HL-60 (cell line): ENCODE results near the gene EXOC5.

Experiments used
- DNase-seq, 2 experiments: peaks; one replicate each; pipeline ENCODE4 v3.0.0-alpha.2; 2010 to 2020; ENCODE audit warnings: low read depth in 1 of 2, low spot score in 1 of 2
- H3K27ac ChIP-seq: fragments of 250-450 bp; sonication (Bioruptor Pico); replicated peaks from 2 replicates; pipeline ENCODE4 v1.5.1; 2020; ENCODE audit warnings: mild to moderate bottlenecking, moderate library complexity
- H3K27me3 ChIP-seq: fragments of 250-450 bp; sonication (Bioruptor Pico); 2 replicates; pipeline ENCODE4 v1.5.1; 2021; ENCODE audit warnings: mild to moderate bottlenecking, moderate library complexity; ENCODE audit not compliant: insufficient read depth, poor library complexity, severe bottlenecking
- H3K4me3 ChIP-seq: replicated peaks from 2 replicates; pipeline ENCODE4 v1.5.1; 2011; ENCODE audit warnings: mild to moderate bottlenecking, control low read depth, low read length; ENCODE audit not compliant: insufficient read depth
- GABPA ChIP-seq: IDR thresholded peaks from 2 replicates; pipeline ENCODE4 v1.6.1; 2012; ENCODE audit warnings: low read depth
- POLR2AphosphoS5 ChIP-seq: IDR thresholded peaks from 2 replicates; pipeline ENCODE4 v1.6.1; 2012; ENCODE audit warnings: low read depth
- SPI1 ChIP-seq: IDR thresholded peaks from 2 replicates; pipeline ENCODE4 v1.6.1; 2012; ENCODE audit warnings: low read depth, mild to moderate bottlenecking, borderline replicate concordance
- TF ChIP-seq, protein P1 (sequence below): IDR thresholded peaks from one replicate; pipeline ENCODE4 v1.5.1; 2011; ENCODE audit warnings: low read length, control low read depth, inconsistent platforms; ENCODE audit not compliant: insufficient read depth
- TF ChIP-seq, protein P2 (sequence below): IDR thresholded peaks from 2 replicates; pipeline ENCODE4 v1.6.1; 2012; ENCODE audit warnings: low read depth; ENCODE audit not compliant: insufficient replicate concordance

The EXOC5 gene

GRCh38 chr14:57290751-57291150, 22.0 kb upstream of the EXOC5 start:
- H3K4me3 ChIP-seq: no peak overlapping the region
- no peaks in the 10 kb centered on the region for H3K27me3 ChIP-seq
- TF ChIP-seq, protein P1, sequence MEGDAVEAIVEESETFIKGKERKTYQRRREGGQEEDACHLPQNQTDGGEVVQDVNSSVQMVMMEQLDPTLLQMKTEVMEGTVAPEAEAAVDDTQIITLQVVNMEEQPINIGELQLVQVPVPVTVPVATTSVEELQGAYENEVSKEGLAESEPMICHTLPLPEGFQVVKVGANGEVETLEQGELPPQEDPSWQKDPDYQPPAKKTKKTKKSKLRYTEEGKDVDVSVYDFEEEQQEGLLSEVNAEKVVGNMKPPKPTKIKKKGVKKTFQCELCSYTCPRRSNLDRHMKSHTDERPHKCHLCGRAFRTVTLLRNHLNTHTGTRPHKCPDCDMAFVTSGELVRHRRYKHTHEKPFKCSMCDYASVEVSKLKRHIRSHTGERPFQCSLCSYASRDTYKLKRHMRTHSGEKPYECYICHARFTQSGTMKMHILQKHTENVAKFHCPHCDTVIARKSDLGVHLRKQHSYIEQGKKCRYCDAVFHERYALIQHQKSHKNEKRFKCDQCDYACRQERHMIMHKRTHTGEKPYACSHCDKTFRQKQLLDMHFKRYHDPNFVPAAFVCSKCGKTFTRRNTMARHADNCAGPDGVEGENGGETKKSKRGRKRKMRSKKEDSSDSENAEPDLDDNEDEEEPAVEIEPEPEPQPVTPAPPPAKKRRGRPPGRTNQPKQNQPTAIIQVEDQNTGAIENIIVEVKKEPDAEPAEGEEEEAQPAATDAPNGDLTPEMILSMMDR: no peak
- TF ChIP-seq GABPA (no peak), POLR2AphosphoS5 (no peak), SPI1 (no peak)
- TF ChIP-seq, protein P2, sequence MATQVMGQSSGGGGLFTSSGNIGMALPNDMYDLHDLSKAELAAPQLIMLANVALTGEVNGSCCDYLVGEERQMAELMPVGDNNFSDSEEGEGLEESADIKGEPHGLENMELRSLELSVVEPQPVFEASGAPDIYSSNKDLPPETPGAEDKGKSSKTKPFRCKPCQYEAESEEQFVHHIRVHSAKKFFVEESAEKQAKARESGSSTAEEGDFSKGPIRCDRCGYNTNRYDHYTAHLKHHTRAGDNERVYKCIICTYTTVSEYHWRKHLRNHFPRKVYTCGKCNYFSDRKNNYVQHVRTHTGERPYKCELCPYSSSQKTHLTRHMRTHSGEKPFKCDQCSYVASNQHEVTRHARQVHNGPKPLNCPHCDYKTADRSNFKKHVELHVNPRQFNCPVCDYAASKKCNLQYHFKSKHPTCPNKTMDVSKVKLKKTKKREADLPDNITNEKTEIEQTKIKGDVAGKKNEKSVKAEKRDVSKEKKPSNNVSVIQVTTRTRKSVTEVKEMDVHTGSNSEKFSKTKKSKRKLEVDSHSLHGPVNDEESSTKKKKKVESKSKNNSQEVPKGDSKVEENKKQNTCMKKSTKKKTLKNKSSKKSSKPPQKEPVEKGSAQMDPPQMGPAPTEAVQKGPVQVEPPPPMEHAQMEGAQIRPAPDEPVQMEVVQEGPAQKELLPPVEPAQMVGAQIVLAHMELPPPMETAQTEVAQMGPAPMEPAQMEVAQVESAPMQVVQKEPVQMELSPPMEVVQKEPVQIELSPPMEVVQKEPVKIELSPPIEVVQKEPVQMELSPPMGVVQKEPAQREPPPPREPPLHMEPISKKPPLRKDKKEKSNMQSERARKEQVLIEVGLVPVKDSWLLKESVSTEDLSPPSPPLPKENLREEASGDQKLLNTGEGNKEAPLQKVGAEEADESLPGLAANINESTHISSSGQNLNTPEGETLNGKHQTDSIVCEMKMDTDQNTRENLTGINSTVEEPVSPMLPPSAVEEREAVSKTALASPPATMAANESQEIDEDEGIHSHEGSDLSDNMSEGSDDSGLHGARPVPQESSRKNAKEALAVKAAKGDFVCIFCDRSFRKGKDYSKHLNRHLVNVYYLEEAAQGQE: no peak
- DNase-seq: no peak
- H3K27ac ChIP-seq: no peak overlapping the region

GRCh38 chr14:57287745-57288144, 19.0 kb upstream of the EXOC5 start:
- TF ChIP-seq SPI1: no peak
- TF ChIP-seq, protein P2: no peak
- no peak for TF ChIP-seq GABPA
- TF ChIP-seq, protein P1: no peak
- TF ChIP-seq POLR2AphosphoS5: no peak
- no peak for DNase-seq
- Histone ChIP-seq H3K4me3 (no peak overlapping the region), H3K27me3 (no peaks in the 10 kb centered on the region), H3K27ac (no peak overlapping the region)

GRCh38 chr14:57277062-57277461, 8.4 kb upstream of the EXOC5 start:
- no peaks in the 10 kb centered on the region for H3K27me3 ChIP-seq
- TF ChIP-seq SPI1 (no peak), GABPA (no peak), POLR2AphosphoS5 (no peak)
- TF ChIP-seq, protein P1: no peak
- TF ChIP-seq, protein P2: no peak
- H3K27ac ChIP-seq: no peak overlapping the region
- no peak overlapping the region for H3K4me3 ChIP-seq
- DNase-seq: no peak
